Ascending aorta (tissue), 2 donors: ENCODE data around the gene P4HA3. TPM values are rescaled to one million over a fixed set of nuclear protein-coding genes. Genes with fewer than 3 reads are reported as not detected.

Experiments used
- DNase-seq, 2 donors: peaks; one replicate each; pipeline ENCODE4 v3.0.0-alpha.2; 2019; ENCODE audit warnings: low spot score in 2 of 2
- H3K27ac ChIP-seq, 2 donors: fragments of 200-600 bp; sonication (generic); one replicate each; pipeline ENCODE4 v1.5.1; 2016 to 2017; ENCODE audit warnings: mild to moderate bottlenecking in 1 of 2
- H3K27me3 ChIP-seq: fragments of 200-600 bp; sonication (generic); one replicate; pipeline ENCODE4 v1.5.1; 2017
- H3K36me3 ChIP-seq, 2 donors: fragments of 200-600 bp; sonication (generic); one replicate each; pipeline ENCODE4 v1.5.1; 2016
- H3K4me1 ChIP-seq, 2 donors: fragments of 200-600 bp; sonication (generic); one replicate each; pipeline ENCODE4 v1.5.1; 2016 to 2017; ENCODE audit warnings: mild to moderate bottlenecking in 1 of 2
- H3K4me3 ChIP-seq, 2 donors: fragments of 200-600 bp; sonication (generic); one replicate each; pipeline ENCODE4 v1.5.1; 2016 to 2017; ENCODE audit warnings: mild to moderate bottlenecking in 1 of 2
- H3K9me3 ChIP-seq, 2 donors: fragments of 200-600 bp; sonication (generic); one replicate each; pipeline ENCODE4 v1.5.1; 2016
- intact Hi-C: fragments of 100-400 bp; cut with DNase I; formaldehyde crosslinking; loops from one replicate; pipeline ENCODE4 v1.15.1; 2023
- total RNA-seq: library from RNA; depleted of rRNA; stranded (reverse); fragments of >200 nt; gene quantifications from one replicate; pipeline ENCODE4 v1.1.0, GENCODE V29; 2016
- TF ChIP-seq, protein P1 (sequence below), 3 experiments: fragments of 200-600 bp in 2 of 3; fragments of 450-650 bp in 1 of 3; sonication (generic) in 2 of 3; IDR thresholded peaks; one replicate each; pipeline ENCODE4 v1.5.1; 2016 to 2019; ENCODE audit warnings: antibody characterized with exemption in 3 of 3, mild to moderate bottlenecking in 1 of 3, moderate library complexity in 1 of 3

P4HA3 gene
- total RNA-seq, 1 donor from 2014 or later: 2.1 TPM

- DNase-seq: no peak
- Histone ChIP-seq H3K9me3 (no peaks in the 10 kb centered on the region), H3K27ac (no peak overlapping the region), H3K4me3 (no peak overlapping the region), H3K4me1 (peaks cover 0 to 11% of the 10 kb centered on the region in 2 donors), H3K27me3 (no peaks in the 10 kb centered on the region), H3K36me3 (no peaks in the 10 kb centered on the region)
- TF ChIP-seq, protein P1, sequence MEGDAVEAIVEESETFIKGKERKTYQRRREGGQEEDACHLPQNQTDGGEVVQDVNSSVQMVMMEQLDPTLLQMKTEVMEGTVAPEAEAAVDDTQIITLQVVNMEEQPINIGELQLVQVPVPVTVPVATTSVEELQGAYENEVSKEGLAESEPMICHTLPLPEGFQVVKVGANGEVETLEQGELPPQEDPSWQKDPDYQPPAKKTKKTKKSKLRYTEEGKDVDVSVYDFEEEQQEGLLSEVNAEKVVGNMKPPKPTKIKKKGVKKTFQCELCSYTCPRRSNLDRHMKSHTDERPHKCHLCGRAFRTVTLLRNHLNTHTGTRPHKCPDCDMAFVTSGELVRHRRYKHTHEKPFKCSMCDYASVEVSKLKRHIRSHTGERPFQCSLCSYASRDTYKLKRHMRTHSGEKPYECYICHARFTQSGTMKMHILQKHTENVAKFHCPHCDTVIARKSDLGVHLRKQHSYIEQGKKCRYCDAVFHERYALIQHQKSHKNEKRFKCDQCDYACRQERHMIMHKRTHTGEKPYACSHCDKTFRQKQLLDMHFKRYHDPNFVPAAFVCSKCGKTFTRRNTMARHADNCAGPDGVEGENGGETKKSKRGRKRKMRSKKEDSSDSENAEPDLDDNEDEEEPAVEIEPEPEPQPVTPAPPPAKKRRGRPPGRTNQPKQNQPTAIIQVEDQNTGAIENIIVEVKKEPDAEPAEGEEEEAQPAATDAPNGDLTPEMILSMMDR (IDR thresholded peaks at IDR 0.05): no peak
- intact Hi-C loops: no loop called here
These were observed 48.7 kb downstream of the P4HA3 start for GRCh38 chr11:74262725-74263124.

GRCh38 chr11:74257959-74258553 is 53.4 kb downstream of the P4HA3 start:
- TF ChIP-seq, protein P1 (IDR thresholded peaks at IDR 0.05): no peak
- peak; percentile 13 to 77 for DNase-seq
- Histone ChIP-seq H3K36me3 (peaks cover 8 to 16% of the 10 kb centered on the region in 2 donors), H3K27me3 (no peaks in the 10 kb centered on the region), H3K27ac (no peak overlapping the region), H3K4me1 (peaks cover 0 to 15% of the 10 kb centered on the region in 2 donors), H3K9me3 (no peaks in the 10 kb centered on the region), H3K4me3 (no peak overlapping the region)
- intact Hi-C loops: loop anchor here (5.0 to 10.0 kb wide), 3 partner anchors 49 to 487 kb away; partner anchors contain the start of gene RNF169

DNA sequence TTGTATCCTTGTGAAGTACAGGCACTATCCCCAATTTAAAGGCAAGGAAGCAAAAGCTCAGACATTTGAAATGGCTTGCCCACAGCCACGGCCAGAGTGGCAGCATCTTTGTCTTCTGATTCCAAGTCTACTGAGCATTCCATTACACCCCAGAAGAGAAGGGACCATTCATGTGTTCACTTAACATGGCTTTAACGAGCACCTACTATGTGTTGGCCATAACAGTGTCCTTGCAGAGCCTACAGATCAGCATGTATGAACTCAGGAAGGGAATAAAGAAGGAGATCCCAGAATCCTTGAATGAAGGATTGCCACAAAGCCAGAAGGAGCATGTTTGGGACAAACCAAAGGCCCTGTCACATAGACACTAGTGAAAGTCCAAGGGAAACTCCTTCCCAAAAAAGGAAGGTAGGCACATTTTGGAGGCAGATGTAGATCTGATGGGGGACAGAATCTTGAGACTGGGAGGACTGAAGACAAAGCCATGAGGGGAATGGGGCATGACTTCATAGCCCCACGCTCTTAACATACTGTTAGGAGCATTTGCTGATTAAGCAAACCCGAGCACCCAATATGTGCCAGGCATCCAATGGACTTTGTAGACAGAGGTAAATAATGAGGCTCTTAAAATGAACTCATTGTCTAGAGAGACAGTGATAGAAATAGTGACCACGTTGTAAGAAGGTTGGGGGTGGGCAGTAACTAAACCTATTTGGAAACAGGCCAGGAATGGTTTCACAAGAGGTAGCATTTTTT is 54.9 kb downstream of the P4HA3 start:
- Histone ChIP-seq H3K27me3 (no peaks in the 10 kb centered on the region), H3K4me3 (no peak overlapping the region), H3K9me3 (no peaks in the 10 kb centered on the region), H3K4me1 (peaks cover 0 to 15% of the 10 kb centered on the region in 2 donors), H3K36me3 (peaks cover 12 to 27% of the 10 kb centered on the region in 2 donors), H3K27ac (no peak overlapping the region)
- DNase-seq: no peak
- TF ChIP-seq, protein P1 (IDR thresholded peaks at IDR 0.05): no peak
- intact Hi-C loops: loop anchor here (1.0 to 10.0 kb wide), 4 partner anchors 51 to 488 kb away; partner anchors contain the start of gene RNF169

DNA sequence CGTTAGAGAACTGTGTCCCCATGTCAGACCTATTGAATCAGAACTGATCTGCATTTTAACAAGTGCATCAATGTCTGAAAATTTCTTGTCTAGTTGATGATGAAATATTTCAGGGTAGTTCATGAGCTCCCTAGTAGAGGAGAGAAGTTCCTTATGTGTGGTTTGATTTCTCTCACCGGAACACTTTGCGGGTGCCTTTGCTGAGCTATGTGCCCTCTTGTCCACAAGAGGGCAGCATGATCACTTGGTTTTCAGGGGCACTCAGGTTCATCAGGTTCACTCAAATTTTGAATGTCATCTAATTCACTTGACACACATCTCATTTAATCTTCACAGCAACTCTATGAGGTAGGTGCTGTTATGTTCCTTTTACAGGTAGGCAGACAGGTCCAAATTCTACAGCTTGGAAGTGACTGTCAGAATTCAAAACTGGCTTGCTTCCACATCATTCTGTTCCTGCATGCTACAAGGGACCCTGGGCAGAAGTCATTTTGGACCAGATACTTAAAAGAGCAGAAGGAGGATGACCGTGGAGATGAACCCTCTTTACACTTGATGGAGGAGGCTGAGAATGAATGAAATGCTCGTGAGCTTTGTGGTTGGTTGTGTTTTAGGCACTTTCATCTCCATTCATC is 55.6 kb downstream of the P4HA3 start:
- Histone ChIP-seq H3K27me3 (no peaks in the 10 kb centered on the region), H3K9me3 (no peaks in the 10 kb centered on the region), H3K36me3 (peaks cover 19 to 34% of the 10 kb centered on the region in 2 donors), H3K4me3 (no peak overlapping the region), H3K27ac (no peak overlapping the region), H3K4me1 (peaks cover 0 to 15% of the 10 kb centered on the region in 2 donors)
- peak in 1 of 2 donors; percentile 71 for DNase-seq
- TF ChIP-seq, protein P1 (IDR thresholded peaks at IDR 0.05): peak; percentile 78 to 93 (median 90)
- intact Hi-C loops: loop anchor here (1.0 to 10.0 kb wide), 5 partner anchors 51 to 489 kb away; partner anchors contain the start of gene RNF169

DNA sequence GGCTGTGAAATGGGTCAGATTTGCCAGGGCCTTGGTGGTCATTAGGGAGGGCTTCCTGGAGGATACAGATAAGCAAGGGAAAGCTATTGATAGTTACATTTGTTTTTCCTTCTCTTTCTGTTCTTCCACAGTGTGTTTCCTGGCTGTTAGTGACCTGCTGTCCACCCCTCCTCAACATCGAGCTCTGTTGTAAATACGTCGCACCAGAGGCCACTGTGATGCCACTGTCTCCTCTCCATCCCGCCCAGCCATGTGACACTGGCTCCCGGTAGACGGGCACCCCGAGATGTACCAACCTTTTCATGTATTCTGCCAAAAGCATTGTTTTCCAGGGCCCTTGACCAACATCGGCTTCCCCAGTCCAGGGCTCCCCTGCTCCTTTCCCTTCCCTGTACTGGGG is 58.1 kb downstream of the P4HA3 start:
- peaks cover 30 to 54% of the 10 kb centered on the region in 2 donors for H3K36me3 ChIP-seq
- intact Hi-C loops: loop anchor here (10.0 kb wide), 1 partner anchor 491 kb away; the partner anchor contains the start of gene RNF169

More for the DNA sequence above, 58.1 kb downstream of the P4HA3 start:
- Histone ChIP-seq H3K9me3 (no peaks in the 10 kb centered on the region), H3K4me3 (no peak overlapping the region), H3K4me1 (peaks cover 0 to 11% of the 10 kb centered on the region in 2 donors), H3K27me3 (no peaks in the 10 kb centered on the region), H3K27ac (no peak overlapping the region)
- DNase-seq: no peak
- TF ChIP-seq, protein P1 (IDR thresholded peaks at IDR 0.05): no peak
